Hepatocyte (in vitro differentiated cells): ENCODE data around the gene TRAF3. TPM values are rescaled to one million over a fixed set of nuclear protein-coding genes. Genes with fewer than 3 reads are reported as not detected.

Experiments used
- DNase-seq: peaks from one replicate; pipeline ENCODE4 v3.0.0-alpha.2; 2016; ENCODE audit warnings: low spot score
- H2AFZ ChIP-seq: fragments of 200-600 bp; sonication (generic); 2 replicates; pipeline ENCODE4 v1.6.0; 2016; ENCODE audit warnings: antibody characterized with exemption, mild to moderate bottlenecking
- H3K27ac ChIP-seq: fragments of 200-600 bp; sonication (generic); 2 replicates; pipeline ENCODE4 v1.5.1; 2016; ENCODE audit warnings: mild to moderate bottlenecking
- H3K27me3 ChIP-seq: fragments of 200-600 bp; sonication (generic); 2 replicates; pipeline ENCODE4 v1.6.1; 2016
- H3K36me3 ChIP-seq: fragments of 200-600 bp; sonication (generic); replicated peaks from 2 replicates; pipeline ENCODE4 v1.5.1; 2016; ENCODE audit warnings: low read depth; ENCODE audit not compliant: insufficient read depth
- H3K4me1 ChIP-seq: fragments of 200-600 bp; sonication (generic); 2 replicates; pipeline ENCODE4 v1.5.1; 2016; ENCODE audit warnings: mild to moderate bottlenecking, moderate library complexity; ENCODE audit not compliant: insufficient read depth
- H3K4me2 ChIP-seq: fragments of 200-600 bp; sonication (generic); 2 replicates; pipeline ENCODE4 v1.6.0; 2016
- H3K4me3 ChIP-seq: fragments of 200-600 bp; sonication (generic); 2 replicates; pipeline ENCODE4 v1.5.1; 2016; ENCODE audit warnings: mild to moderate bottlenecking
- H3K79me2 ChIP-seq: fragments of 200-600 bp; sonication (generic); 2 replicates; pipeline ENCODE4 v1.6.0; 2017; ENCODE audit warnings: mild to moderate bottlenecking
- H3K9me2 ChIP-seq: fragments of 200-600 bp; sonication (generic); replicated peaks from 2 replicates; pipeline ENCODE4 v1.6.0; 2017; ENCODE audit warnings: mild to moderate bottlenecking; ENCODE audit not compliant: insufficient read depth
- H3K9me3 ChIP-seq: fragments of 200-600 bp; sonication (generic); 2 replicates; pipeline ENCODE4 v1.5.1; 2016; ENCODE audit warnings: low read depth, mild to moderate bottlenecking
- H4K20me1 ChIP-seq: fragments of 200-600 bp; sonication (generic); 2 replicates; pipeline ENCODE4 v1.6.0; 2016; ENCODE audit warnings: mild to moderate bottlenecking; ENCODE audit not compliant: insufficient read depth, poor library complexity, severe bottlenecking
- EZH2 ChIP-seq: fragments of 200-600 bp; sonication (generic); IDR thresholded peaks from 2 replicates; pipeline ENCODE4 v1.6.1; 2016; ENCODE audit warnings: antibody characterized with exemption, mild to moderate bottlenecking, borderline replicate concordance
- EZH2phosphoT487 ChIP-seq: fragments of 200-600 bp; sonication (generic); IDR thresholded peaks from one replicate; pipeline ENCODE4 v1.6.1; 2018; ENCODE audit warnings: antibody characterized with exemption, mild to moderate bottlenecking, low read depth, moderate library complexity; ENCODE audit not compliant: unreplicated experiment, severe bottlenecking
- WGBS: methylation state at CpG from one replicate; pipeline ENCODE4 v1.1.6; 2016; ENCODE audit warnings: low lambda C conversion rate; ENCODE audit errors: missing lambda C conversion rate; 5-methylcytosine and 5-hydroxymethylcytosine counted together
- polyA plus RNA-seq: library from polyadenylated mRNA; unstranded; fragments of >200 nt; fragmentation: Nextera tagmentation; extraction: Ambion mirVana; gene quantifications from 2 replicates; pipeline ENCODE4 v1.2.1, GENCODE V29; 2016
- total RNA-seq: library from RNA; depleted of rRNA; stranded (reverse); fragments of >200 nt; gene quantifications from 2 replicates; pipeline ENCODE4 v1.2.3, GENCODE V29; 2014
- TF ChIP-seq, protein P1 (sequence below): fragments of 200-600 bp; sonication (generic); IDR thresholded peaks from 2 replicates; pipeline ENCODE4 v1.5.1; 2016; ENCODE audit warnings: antibody characterized with exemption, mild to moderate bottlenecking; ENCODE audit not compliant: poor library complexity

The TRAF3 gene
- total and polyA plus RNA-seq, 2 experiments from 2014 or later: 8.0 to 15.8 TPM

GRCh38 chr14:102774391-102775153 is 2.7 kb upstream of the TRAF3 start:
- no peak overlapping the region for H3K4me2 ChIP-seq
- no peak overlapping the region for H3K4me3 ChIP-seq
- H3K27ac ChIP-seq: no peak overlapping the region
- no peaks in the 10 kb centered on the region for H3K9me2 ChIP-seq
- H3K79me2 ChIP-seq: peaks cover 10% of the 10 kb centered on the region
- 59% methylated on average over 10 of the region's 10 CpGs for WGBS
- DNase-seq: peak; percentile 84
- H3K9me3 ChIP-seq: no peaks in the 10 kb centered on the region
- TF ChIP-seq, protein P1, sequence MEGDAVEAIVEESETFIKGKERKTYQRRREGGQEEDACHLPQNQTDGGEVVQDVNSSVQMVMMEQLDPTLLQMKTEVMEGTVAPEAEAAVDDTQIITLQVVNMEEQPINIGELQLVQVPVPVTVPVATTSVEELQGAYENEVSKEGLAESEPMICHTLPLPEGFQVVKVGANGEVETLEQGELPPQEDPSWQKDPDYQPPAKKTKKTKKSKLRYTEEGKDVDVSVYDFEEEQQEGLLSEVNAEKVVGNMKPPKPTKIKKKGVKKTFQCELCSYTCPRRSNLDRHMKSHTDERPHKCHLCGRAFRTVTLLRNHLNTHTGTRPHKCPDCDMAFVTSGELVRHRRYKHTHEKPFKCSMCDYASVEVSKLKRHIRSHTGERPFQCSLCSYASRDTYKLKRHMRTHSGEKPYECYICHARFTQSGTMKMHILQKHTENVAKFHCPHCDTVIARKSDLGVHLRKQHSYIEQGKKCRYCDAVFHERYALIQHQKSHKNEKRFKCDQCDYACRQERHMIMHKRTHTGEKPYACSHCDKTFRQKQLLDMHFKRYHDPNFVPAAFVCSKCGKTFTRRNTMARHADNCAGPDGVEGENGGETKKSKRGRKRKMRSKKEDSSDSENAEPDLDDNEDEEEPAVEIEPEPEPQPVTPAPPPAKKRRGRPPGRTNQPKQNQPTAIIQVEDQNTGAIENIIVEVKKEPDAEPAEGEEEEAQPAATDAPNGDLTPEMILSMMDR: peak; percentile 75
- no peak for TF ChIP-seq EZH2
- no peaks in the 10 kb centered on the region for H3K36me3 ChIP-seq
- H3K27me3 ChIP-seq: no peaks in the 10 kb centered on the region
- H3K4me1 ChIP-seq: peaks cover 5% of the 10 kb centered on the region
- H2AFZ ChIP-seq: no peak overlapping the region
- H4K20me1 ChIP-seq: no peaks in the 10 kb centered on the region

GRCh38 chr14:102775855-102776760 is 1.1 kb upstream of the TRAF3 start:
- DNase-seq: peak; percentile 72
- no peaks in the 10 kb centered on the region for H3K9me2 ChIP-seq
- no peaks in the 10 kb centered on the region for H3K27me3 ChIP-seq
- peak overlapping the region; percentile 68 for H3K4me2 ChIP-seq
- H2AFZ ChIP-seq: peak overlapping the region; percentile 76
- no peaks in the 10 kb centered on the region for H3K36me3 ChIP-seq
- no peaks in the 10 kb centered on the region for H3K9me3 ChIP-seq
- peaks cover 3% of the 10 kb centered on the region for H4K20me1 ChIP-seq
- H3K79me2 ChIP-seq: peaks cover 26% of the 10 kb centered on the region
- H3K27ac ChIP-seq: peak overlapping the region; percentile 95
- WGBS: 93% methylated on average over 22 of the region's 22 CpGs
- TF ChIP-seq EZH2: no peak
- TF ChIP-seq EZH2phosphoT487: no peak
- TF ChIP-seq, protein P1: no peak
- peaks cover 12% of the 10 kb centered on the region for H3K4me1 ChIP-seq
- no peak overlapping the region for H3K4me3 ChIP-seq

DNA sequence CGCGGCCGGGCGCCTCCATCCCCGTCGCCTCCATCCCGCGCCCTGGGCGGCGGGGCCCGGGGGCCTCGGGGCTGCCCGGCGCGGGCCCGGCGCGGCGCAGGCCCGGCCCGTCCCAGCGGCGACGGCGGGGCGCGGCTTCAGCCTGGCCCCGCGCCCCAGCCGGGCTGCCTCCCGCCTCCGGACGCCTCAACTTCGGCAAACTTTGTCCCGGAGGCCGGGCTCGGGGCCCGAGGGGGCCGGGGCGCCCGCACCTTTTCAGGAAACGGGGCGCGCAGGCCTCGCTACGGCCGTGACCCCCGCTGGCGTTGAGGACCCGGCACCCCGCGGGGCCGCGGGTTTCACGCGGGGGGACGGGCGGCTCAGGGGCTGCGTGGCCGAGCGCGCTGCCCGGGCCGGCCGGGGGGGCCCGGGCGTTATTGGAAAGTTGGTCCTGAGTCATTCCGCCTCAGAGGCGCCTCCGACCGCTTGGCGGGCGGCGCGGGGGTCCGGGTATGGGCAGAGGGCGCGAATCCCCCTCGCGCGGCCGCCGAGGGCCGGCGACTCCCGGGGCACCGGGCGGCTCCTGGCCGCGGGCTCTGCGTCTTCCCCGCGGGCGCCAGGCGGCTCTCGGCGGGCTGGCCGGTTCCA is 575 bp downstream of the TRAF3 start:
- peaks cover 3% of the 10 kb centered on the region for H4K20me1 ChIP-seq
- H3K4me1 ChIP-seq: peaks cover 12% of the 10 kb centered on the region
- H3K36me3 ChIP-seq: no peaks in the 10 kb centered on the region
- H3K27me3 ChIP-seq: no peaks in the 10 kb centered on the region
- peak overlapping the region; percentile 95 for H3K4me3 ChIP-seq
- H3K9me3 ChIP-seq: no peaks in the 10 kb centered on the region
- TF ChIP-seq EZH2phosphoT487 (no peak), EZH2 (no peak)
- TF ChIP-seq, protein P1: no peak
- peak overlapping the region; percentile 80 for H3K4me2 ChIP-seq
- WGBS: 2% methylated on average over 46 of the region's 98 CpGs
- DNase-seq: peak; percentile 37
- H2AFZ ChIP-seq: peak overlapping the region; percentile 45
- peaks cover 43% of the 10 kb centered on the region for H3K79me2 ChIP-seq
- H3K9me2 ChIP-seq: no peaks in the 10 kb centered on the region
- H3K27ac ChIP-seq: peak overlapping the region; percentile 91
